Naive thymus-derived CD8-positive, alpha-beta T cell (primary cell): ENCODE data around the gene TFB1M. TPM values are rescaled to one million over a fixed set of nuclear protein-coding genes. Genes with fewer than 3 reads are reported as not detected.

Experiments
- polyA plus RNA-seq, 3 donors: library from polyadenylated mRNA; unstranded; fragments of 300-500 nt; fragmentation: Illumina TruSeq; gene quantifications; one replicate each; pipeline ENCODE4 v1.2.3, GENCODE V29; 2021
- total RNA-seq, 8 experiments: library from RNA in 2 of 8; stranded (reverse) in 2 of 8; gene quantifications; one replicate each; pipeline ENCODE4 v1.2.3 and lab custom pipeline; 2021 to 2026

Gene TFB1M
- total and polyA plus RNA-seq, 5 experiments from 2014 or later: 12.8 to 34.7 (median 17.8) TPM

Other genes with a start within 250 kb of the TFB1M start
- not detected for gene CLDN20, start 50.5 kb downstream of the TFB1M start, total RNA-seq
- not detected for gene CLDN20, start 50.5 kb downstream of the TFB1M start, polyA plus RNA-seq
- not detected for gene NOX3, start 141.4 kb upstream of the TFB1M start, total RNA-seq
- gene NOX3, start 141.4 kb upstream of the TFB1M start, polyA plus RNA-seq: not detected